Activated gamma-delta T cell (primary cell): ENCODE data around the gene METTL26.
A peak's percentile ranks its signal among the peaks of the same experiment; 100 is the strongest.

Experiments
- DNase-seq: peaks from one replicate; lab custom pipeline; 2025; lab: John Stamatoyannopoulos, UW

Gene METTL26

GRCh38 chr16:674968-675883 lies 39.1 kb upstream of the METTL26 start, which contains the start of gene RHBDL1:
RHBDL1 (plus strand) TSS chr16:675671; CDS start chr16:675791, 120 bp downstream.
- DNase-seq = no peak

- no peak for DNase-seq
These were observed 38.2 kb upstream of the METTL26 start for GRCh38 chr16:674214-674881.

GRCh38 chr16:673399-673991 lies 37.4 kb upstream of the METTL26 start:
- no peak for DNase-seq

GRCh38 chr16:672851-673250 lies 36.7 kb upstream of the METTL26 start:
- DNase-seq = no peak

GRCh38 chr16:672371-672770 lies 36.3 kb upstream of the METTL26 start:
- DNase-seq = no peak

- no peak for DNase-seq
These were observed 35.4 kb upstream of the METTL26 start for GRCh38 chr16:671353-672131.

GRCh38 chr16:670485-671352 lies 34.6 kb upstream of the METTL26 start:
- DNase-seq = no peak

- no peak for DNase-seq
These were observed 33.6 kb upstream of the METTL26 start for GRCh38 chr16:669666-670065.

GRCh38 chr16:668519-669171 lies 32.5 kb upstream of the METTL26 start:
- DNase-seq = no peak

GRCh38 chr16:667780-668518 lies 31.8 kb upstream of the METTL26 start, which contains the start of gene RHOT2:
RHOT2 (plus strand) TSS chr16:668132; CDS start chr16:668200, 68 bp downstream.
- peak; percentile 91 for DNase-seq

GRCh38 chr16:667113-667779 lies 31.1 kb upstream of the METTL26 start:
- no peak for DNase-seq

- DNase-seq = no peak
These were observed 30.5 kb upstream of the METTL26 start for GRCh38 chr16:666572-666971.

GRCh38 chr16:662597-662996 lies 26.5 kb upstream of the METTL26 start:
- DNase-seq = no peak

- no peak for DNase-seq
These were observed 26.0 kb upstream of the METTL26 start for GRCh38 chr16:662095-662494.

GRCh38 chr16:661184-661821 lies 25.2 kb upstream of the METTL26 start:
- no peak for DNase-seq

GRCh38 chr16:660459-661183 lies 24.5 kb upstream of the METTL26 start:
- peak; percentile 38 for DNase-seq

GRCh38 chr16:660132-660458 lies 24.0 kb upstream of the METTL26 start:
- DNase-seq = no peak

GRCh38 chr16:659618-660017 lies 23.5 kb upstream of the METTL26 start:
- no peak for DNase-seq
